Measurements from ENCODE around the gene VN1R5. TPM values are rescaled to one million over a fixed set of nuclear protein-coding genes. Genes with fewer than 3 reads are reported as not detected.
"Not testable (repeated sequence)": the region's sequence is repeated elsewhere in the genome, so short reads cannot be mapped to it uniquely, and the experiment has no call there.

The VN1R5 gene
- total and polyA plus RNA-seq, 9 of the 15 experiments (the other 6 are each of a cell fraction or from before 2014, with no cell fraction given), result not detected

DNA sequence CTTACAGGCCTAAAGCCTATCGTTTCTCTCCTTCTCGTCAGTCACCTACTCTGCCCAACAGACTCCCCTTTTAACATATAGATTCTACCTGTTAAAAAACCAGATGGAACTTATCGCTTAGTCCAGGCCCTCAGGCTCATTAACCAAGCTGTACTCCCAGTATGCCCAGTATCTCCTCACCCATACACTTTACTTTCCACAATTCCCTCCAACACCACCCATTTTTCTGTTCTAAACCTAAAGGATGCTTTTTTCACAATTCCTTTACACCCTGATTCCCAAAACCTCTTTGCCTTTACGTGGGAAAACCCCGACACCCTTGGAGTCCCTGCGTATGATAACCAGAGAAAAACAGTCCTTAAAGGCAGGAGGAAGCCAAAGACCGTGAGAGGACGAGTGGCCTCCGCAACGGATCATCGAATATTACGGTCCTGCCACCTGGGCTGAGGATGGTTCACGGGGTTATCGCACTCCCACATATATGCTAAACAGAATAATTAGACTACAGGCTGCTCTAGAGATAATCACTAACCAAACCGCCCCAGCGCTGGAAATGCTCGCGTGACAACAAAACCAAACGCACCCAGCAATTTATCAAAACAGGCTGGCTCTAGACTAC, 33.5 kb downstream of the VN1R5 start:
- intact Hi-C loops (cut with micrococcal nuclease); H3K4me3 ChIP-seq; H3K9me1 ChIP-seq (ENCODE audit: control insufficient read depth, insufficient read depth, low read length); H3K27me3 ChIP-seq (ENCODE audit: control insufficient read depth in 2 of 2, insufficient read depth in 2 of 2, low read length in 2 of 2); CTCF ChIA-PET (ENCODE audit: low intra/inter-chr PET ratio); H3K79me2 ChIP-seq (ENCODE audit: control insufficient read depth, insufficient read depth, low read length); H3K36me3 ChIP-seq (ENCODE audit: control insufficient read depth, insufficient read depth, low read length); in situ Hi-C loops (cut with MboI); H4K20me1 ChIP-seq (replicated peaks; ENCODE audit: control insufficient read depth, insufficient read depth, low read length); POLR2A ChIA-PET; H3K9ac ChIP-seq (ENCODE audit: insufficient read depth in 1 of 2, low read depth in 2 of 2, low read length in 2 of 2); BruUV-seq (replicated peaks); TF ChIP-seq NR2C1 (tag; IDR thresholded peaks at IDR 0.05); TEAD4 (CRISPR knock-in tag; IDR thresholded peaks at IDR 0.05; ENCODE audit: borderline replicate concordance): not testable (repeated sequence)
- 20% methylated on average over 19 of the region's 19 CpGs for WGBS (ENCODE audit: insufficient coverage, low coverage, missing lambda C conversion rate)
- H2AFZ ChIP-seq (ENCODE audit: low read depth, low read length), result peak overlapping the region; percentile 60; the same call in 1 of the 2 replicates
- ATAC-seq, result peak; percentile 44
- peaks cover 11% of the 10 kb centered on the region for H3K9me3 ChIP-seq (replicated peaks; ENCODE audit: control insufficient read depth, insufficient read depth, low read depth, low read length)
- H3K27ac ChIP-seq (ENCODE audit: extremely low read depth, low read depth, low read length), result peak overlapping the region; percentile 40; the same call in 2 of the 3 replicates
- DNase-seq (ENCODE audit: extremely low read depth in 1 of 4, low spot score in 3 of 4), result peak in 1 of 4 experiments; percentile 56
- peak overlapping the region; percentile 37 for H3K4me2 ChIP-seq (ENCODE audit: insufficient read depth, low read length)
- FAIRE-seq, result peak; percentile 67
- peaks cover 7 to 18% of the 10 kb centered on the region in 2 experiments; a peak in 4 of 5 replicates for H3K4me1 ChIP-seq (replicated peaks in 1 of 2; ENCODE audit: control insufficient read depth in 2 of 2, insufficient read depth in 2 of 2, low read length in 2 of 2)
- TF ChIP-seq SOX6 (IDR thresholded peaks at IDR 0.05) (0 out of 2 replicates have a peak, but pooled peaks have one; percentile 24), CBFA2T2 (conservative IDR thresholded peaks at IDR 0.05) (peak; percentile 51), ARID1B (IDR thresholded peaks at IDR 0.05) (peak; percentile 55), L3MBTL2 (IDR thresholded peaks at IDR 0.05) (0 out of 2 replicates have a peak, but pooled peaks have one; percentile 42), TCF3 (CRISPR knock-in tag; IDR thresholded peaks at IDR 0.05) (peak; percentile 36; the same call in 1 of the 2 replicates), NFIC (IDR thresholded peaks at IDR 0.05) (0 out of 2 replicates have a peak, but pooled peaks have one; percentile 21), NR2C1 (IDR thresholded peaks at IDR 0.05) (0 out of 2 replicates have a peak, but pooled peaks have one; percentile 12), BCOR (IDR thresholded peaks at IDR 0.05) (peak; percentile 26; the same call in 1 of the 2 replicates), TAL1 (IDR thresholded peaks at IDR 0.05) (peak; percentile 37; the same call in 1 of the 2 replicates), TEAD4 (IDR thresholded peaks at IDR 0.05; ENCODE audit: low read length) (peak; percentile 24; the same call in 1 of the 2 replicates), CBFA2T3 (IDR thresholded peaks at IDR 0.05) (peak; percentile 67), NCOR1 (IDR thresholded peaks at IDR 0.05) (peak; percentile 6; the same call in 1 of the 2 replicates)
- TF ChIP-seq, protein P1, sequence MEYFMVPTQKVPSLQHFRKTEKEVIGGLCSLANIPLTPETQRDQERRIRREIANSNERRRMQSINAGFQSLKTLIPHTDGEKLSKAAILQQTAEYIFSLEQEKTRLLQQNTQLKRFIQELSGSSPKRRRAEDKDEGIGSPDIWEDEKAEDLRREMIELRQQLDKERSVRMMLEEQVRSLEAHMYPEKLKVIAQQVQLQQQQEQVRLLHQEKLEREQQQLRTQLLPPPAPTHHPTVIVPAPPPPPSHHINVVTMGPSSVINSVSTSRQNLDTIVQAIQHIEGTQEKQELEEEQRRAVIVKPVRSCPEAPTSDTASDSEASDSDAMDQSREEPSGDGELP (CRISPR knock-in tag; IDR thresholded peaks at IDR 0.05; ENCODE audit: borderline replicate concordance), result peak; percentile 22; the same call in 1 of the 2 replicates

Measured in K562 (cell line).